ENCODE results near the gene SMYD1. TPM values are rescaled to one million over a fixed set of nuclear protein-coding genes. Genes with fewer than 3 reads are reported as not detected.

The SMYD1 gene
- total RNA-seq, 1 experiment from 2014 or later: not detected

DNA sequence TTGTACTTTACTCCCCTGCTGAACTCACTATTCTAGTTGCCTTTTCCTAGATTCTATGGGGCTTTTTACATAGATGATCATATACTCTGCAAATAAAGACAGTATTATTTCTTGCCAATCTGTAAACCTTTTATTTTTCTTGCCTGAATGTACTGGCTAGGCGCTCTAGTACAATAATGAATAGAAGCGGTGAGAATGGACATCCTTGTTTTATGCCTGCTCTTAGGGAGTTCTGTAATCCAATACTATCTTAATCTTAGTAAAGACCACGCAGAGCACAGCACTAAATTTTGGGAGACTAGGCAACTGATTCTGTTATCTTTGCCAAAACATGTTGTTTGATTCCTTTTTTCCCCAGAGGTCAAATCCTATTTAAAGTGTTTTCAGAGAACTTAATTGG lies 19.1 kb upstream of the SMYD1 start:
- H3K4me1 ChIP-seq (ENCODE audit: control insufficient read depth, insufficient read depth, low read length): 0 out of 2 replicates have a peak, but pooled peaks cover 4% of the 10 kb centered on the region
- no peaks in the 10 kb centered on the region for H3K9me3 ChIP-seq (ENCODE audit: control insufficient read depth, insufficient read depth, low read depth, low read length)
- no peak for ATAC-seq
- TF ChIP-seq, protein P1, sequence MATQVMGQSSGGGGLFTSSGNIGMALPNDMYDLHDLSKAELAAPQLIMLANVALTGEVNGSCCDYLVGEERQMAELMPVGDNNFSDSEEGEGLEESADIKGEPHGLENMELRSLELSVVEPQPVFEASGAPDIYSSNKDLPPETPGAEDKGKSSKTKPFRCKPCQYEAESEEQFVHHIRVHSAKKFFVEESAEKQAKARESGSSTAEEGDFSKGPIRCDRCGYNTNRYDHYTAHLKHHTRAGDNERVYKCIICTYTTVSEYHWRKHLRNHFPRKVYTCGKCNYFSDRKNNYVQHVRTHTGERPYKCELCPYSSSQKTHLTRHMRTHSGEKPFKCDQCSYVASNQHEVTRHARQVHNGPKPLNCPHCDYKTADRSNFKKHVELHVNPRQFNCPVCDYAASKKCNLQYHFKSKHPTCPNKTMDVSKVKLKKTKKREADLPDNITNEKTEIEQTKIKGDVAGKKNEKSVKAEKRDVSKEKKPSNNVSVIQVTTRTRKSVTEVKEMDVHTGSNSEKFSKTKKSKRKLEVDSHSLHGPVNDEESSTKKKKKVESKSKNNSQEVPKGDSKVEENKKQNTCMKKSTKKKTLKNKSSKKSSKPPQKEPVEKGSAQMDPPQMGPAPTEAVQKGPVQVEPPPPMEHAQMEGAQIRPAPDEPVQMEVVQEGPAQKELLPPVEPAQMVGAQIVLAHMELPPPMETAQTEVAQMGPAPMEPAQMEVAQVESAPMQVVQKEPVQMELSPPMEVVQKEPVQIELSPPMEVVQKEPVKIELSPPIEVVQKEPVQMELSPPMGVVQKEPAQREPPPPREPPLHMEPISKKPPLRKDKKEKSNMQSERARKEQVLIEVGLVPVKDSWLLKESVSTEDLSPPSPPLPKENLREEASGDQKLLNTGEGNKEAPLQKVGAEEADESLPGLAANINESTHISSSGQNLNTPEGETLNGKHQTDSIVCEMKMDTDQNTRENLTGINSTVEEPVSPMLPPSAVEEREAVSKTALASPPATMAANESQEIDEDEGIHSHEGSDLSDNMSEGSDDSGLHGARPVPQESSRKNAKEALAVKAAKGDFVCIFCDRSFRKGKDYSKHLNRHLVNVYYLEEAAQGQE (IDR thresholded peaks at IDR 0.05; ENCODE audit: insufficient read depth in 1 of 2, low read depth in 2 of 2, low read length in 1 of 2): no peak
- TF ChIP-seq POLR2AphosphoS5 (IDR thresholded peaks at IDR 0.05; ENCODE audit: low read depth, low read length) (no peak), TCF7L2 (IDR thresholded peaks at IDR 0.05; ENCODE audit: low read depth, low read length) (no peak), SIN3A (IDR thresholded peaks at IDR 0.05; ENCODE audit: borderline replicate concordance, insufficient read depth, low read depth, low read length) (no peak)
- TF ChIP-seq, protein P2, sequence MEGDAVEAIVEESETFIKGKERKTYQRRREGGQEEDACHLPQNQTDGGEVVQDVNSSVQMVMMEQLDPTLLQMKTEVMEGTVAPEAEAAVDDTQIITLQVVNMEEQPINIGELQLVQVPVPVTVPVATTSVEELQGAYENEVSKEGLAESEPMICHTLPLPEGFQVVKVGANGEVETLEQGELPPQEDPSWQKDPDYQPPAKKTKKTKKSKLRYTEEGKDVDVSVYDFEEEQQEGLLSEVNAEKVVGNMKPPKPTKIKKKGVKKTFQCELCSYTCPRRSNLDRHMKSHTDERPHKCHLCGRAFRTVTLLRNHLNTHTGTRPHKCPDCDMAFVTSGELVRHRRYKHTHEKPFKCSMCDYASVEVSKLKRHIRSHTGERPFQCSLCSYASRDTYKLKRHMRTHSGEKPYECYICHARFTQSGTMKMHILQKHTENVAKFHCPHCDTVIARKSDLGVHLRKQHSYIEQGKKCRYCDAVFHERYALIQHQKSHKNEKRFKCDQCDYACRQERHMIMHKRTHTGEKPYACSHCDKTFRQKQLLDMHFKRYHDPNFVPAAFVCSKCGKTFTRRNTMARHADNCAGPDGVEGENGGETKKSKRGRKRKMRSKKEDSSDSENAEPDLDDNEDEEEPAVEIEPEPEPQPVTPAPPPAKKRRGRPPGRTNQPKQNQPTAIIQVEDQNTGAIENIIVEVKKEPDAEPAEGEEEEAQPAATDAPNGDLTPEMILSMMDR (IDR thresholded peaks at IDR 0.05): no peak
- in situ Hi-C loops (cut with HindIII; ENCODE audit: low pct_unique_long_range_greater_than_20kb, low sequenced_read_pairs) (no loop called here), intact Hi-C loops (cut with micrococcal nuclease; ENCODE audit: unreplicated experiment) (no loop called here)
- no peak for DNase-seq (ENCODE audit: low read depth, low spot score)
- no peak overlapping the region for H3K4me3 ChIP-seq (ENCODE audit: low read depth in 2 of 2, low read length in 2 of 2)
- no peaks in the 10 kb centered on the region for H3K27me3 ChIP-seq (ENCODE audit: control insufficient read depth, insufficient read depth, low read length)
- CTCF ChIA-PET: no interaction called here
- no TSS peak for BruUV-seq (replicated peaks)
- POLR2A ChIA-PET: no interaction called here
- 0 out of 2 replicates have a peak, but pooled peaks cover under 1% of the 10 kb centered on the region for H3K36me3 ChIP-seq (ENCODE audit: control insufficient read depth, insufficient read depth, low read length)
- no peak overlapping the region for H3K27ac ChIP-seq (ENCODE audit: low read length)

- ATAC-seq (no peak), DNase-seq (ENCODE audit: low read depth, low spot score) (no peak)
- peaks cover 11% of the 10 kb centered on the region; the same call in 1 of the 2 replicates for H3K4me1 ChIP-seq (ENCODE audit: control insufficient read depth, insufficient read depth, low read length)
- no peak overlapping the region for H3K27ac ChIP-seq (ENCODE audit: low read length)
- no peaks in the 10 kb centered on the region for H3K9me3 ChIP-seq (ENCODE audit: control insufficient read depth, insufficient read depth, low read depth, low read length)
- H3K4me3 ChIP-seq (ENCODE audit: low read depth in 2 of 2, low read length in 2 of 2): no peak overlapping the region
- TF ChIP-seq, protein P1 (IDR thresholded peaks at IDR 0.05; ENCODE audit: insufficient read depth in 1 of 2, low read depth in 2 of 2, low read length in 1 of 2): no peak
- TF ChIP-seq, protein P2 (IDR thresholded peaks at IDR 0.05): no peak
- TF ChIP-seq SIN3A (IDR thresholded peaks at IDR 0.05; ENCODE audit: borderline replicate concordance, insufficient read depth, low read depth, low read length) (no peak), TCF7L2 (IDR thresholded peaks at IDR 0.05; ENCODE audit: low read depth, low read length) (no peak)
- no peaks in the 10 kb centered on the region for H3K27me3 ChIP-seq (ENCODE audit: control insufficient read depth, insufficient read depth, low read length)
- BruUV-seq (replicated peaks): no TSS peak
- H3K36me3 ChIP-seq (ENCODE audit: control insufficient read depth, insufficient read depth, low read length): 0 out of 2 replicates have a peak, but pooled peaks cover 2% of the 10 kb centered on the region
- ChIA-PET POLR2A (no interaction called here), CTCF (interaction anchor here (0.7 kb wide), 1 partner anchor 53 kb away, joined by 4 read pairs; no protein-coding TSS in a partner anchor)
- in situ Hi-C loops (cut with HindIII; ENCODE audit: low pct_unique_long_range_greater_than_20kb, low sequenced_read_pairs): no loop called here
- intact Hi-C loops (cut with micrococcal nuclease; ENCODE audit: unreplicated experiment): no loop called here
Measured at GRCh38 chr2:88049622-88050021, 18.0 kb upstream of the SMYD1 start.

All from Panc1 (cell line).